NCI-H2107 treated with DMSO at 0.1 percent for 48 hours (cell line): ENCODE measurements around the gene DYNLT1.

Experiments
- DNase-seq: peaks from one replicate; lab custom pipeline; 2025; ENCODE audit not compliant: unreplicated experiment; lab: John Stamatoyannopoulos, UW

Gene DYNLT1

DNA sequence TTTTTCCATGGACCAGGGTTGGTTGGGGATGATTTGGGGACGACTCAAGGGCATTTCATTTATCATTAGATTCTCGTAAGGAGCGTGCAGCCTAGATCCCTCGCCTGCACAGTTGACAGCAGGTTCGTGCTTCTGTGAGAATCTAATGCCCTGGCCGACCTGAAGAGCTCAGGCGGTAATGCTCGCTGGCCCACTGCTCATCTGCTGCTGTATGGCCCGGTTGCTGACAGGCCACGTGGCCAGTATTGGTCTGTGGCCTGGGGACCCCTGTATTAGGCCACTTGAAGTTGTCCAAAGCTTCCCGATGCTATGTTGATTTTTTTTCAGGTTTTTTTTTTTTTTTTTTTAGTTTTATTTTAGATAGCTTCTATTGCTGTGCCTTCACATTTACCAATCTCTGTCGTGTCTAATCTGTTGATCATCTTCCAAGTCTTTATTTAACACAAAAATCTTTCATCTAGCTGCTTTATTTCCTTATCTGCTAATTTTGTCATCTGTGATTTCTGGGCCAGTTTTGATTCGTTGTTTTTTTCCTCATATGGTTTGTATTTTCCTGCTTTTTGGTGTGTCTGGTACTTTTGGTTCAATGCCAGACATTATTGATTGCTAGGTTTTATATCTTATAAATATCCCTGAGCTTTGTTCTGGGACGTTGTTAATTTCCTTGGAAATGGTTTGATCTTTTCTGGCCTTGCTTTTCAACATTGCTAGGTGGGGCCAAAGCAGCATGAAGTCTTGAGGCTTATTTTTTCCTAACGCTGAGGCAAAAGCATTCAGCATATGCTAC lies 41.1 kb downstream of the DYNLT1 start:
- DNase-seq = no peak

DNA sequence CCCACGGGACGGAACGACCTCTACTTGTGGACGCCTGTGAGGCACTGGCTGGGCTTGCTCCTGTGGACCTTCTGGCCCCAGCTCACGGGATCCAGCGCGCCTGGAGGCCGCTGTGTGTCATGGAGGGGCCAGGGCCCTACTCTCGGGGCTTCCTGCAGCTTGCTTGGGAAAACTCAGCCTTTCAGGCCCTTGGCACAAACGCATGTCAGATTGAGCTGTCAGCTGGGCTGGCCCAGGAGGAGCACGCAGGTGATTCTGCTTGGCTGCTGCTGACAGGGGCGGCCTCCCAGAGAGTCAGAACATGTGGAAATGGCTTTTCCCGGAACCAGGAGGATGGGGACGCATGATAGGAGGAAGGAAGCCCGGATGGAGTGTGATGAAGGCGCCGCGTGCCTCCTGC lies 44.9 kb downstream of the DYNLT1 start:
- no peak for DNase-seq

DNA sequence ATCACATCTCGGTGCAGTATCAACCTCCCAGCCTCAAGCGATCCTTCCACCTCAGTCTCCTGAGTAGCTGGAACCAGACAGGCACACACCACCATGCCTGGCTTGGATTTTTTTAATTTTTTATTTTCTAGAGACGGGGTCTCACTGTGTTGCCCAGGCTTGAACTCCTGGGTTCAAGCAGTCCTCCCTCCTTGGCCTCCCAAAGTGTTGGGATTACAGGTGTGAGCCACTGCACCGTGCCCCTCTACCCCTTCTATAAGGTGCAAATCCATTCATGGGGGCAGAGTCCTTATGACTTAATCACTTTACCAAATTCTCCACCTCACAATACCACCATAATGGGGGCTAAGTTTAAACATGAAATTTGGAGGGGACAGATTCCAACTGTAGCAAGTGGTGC lies 47.0 kb downstream of the DYNLT1 start:
- DNase-seq = no peak

DNA sequence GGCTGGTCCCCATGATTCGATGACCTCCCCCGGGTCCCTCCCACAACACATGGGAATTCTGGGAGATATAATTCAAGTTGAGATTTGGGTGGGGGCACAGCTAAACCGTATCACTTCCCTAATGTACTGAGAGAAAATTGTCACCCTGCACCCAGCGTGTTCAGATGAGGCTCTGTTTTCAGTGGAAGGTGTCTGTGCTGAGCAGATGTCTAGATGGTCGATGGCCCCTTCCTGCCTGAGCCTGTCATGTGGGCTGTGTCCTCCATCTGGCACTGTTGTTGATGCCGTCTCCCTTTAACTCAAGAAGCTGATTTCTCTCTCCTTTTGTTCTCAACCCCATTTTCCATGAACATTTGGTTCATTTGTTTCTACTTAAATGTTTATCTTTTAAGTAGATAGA lies 47.7 kb downstream of the DYNLT1 start:
- peak; percentile 22 for DNase-seq

DNA sequence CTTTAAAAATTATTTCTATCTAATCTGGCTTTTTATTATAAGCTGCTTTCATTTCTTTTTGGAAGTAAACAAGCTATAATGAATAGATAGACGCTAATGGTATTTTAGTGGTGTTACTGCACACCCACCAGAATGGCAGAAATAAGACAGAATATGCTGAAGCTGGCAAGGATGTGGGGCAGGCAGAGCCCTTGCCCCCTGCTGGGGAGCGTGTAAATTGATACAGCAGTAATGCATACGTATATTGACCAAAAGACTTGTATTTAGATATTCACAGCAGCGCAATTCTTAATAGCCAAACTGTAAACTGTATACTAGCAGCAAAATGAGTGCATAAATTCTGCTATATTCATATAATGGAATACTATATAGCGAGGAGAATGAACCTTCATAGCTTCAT lies 49.3 kb downstream of the DYNLT1 start:
- DNase-seq = no peak

DNA sequence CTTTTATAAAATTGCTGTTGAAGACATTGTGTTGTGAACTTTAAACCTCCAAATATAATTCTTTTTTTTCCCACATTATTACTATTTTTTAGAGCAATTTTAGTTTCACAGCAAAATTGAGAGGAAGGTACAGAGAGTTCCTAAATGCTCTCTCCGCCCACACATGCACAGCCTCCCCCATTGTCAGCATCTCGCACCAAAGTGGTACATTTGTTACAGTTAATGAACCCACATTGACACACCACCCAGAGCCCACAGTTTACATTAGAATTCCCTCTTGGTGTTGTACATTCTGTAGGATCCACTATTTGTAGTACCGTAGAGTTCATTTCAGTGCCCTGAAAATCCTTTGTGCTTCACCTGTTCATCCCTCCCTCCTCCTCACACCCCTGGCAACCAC lies 50.9 kb downstream of the DYNLT1 start:
- DNase-seq = no peak

DNA sequence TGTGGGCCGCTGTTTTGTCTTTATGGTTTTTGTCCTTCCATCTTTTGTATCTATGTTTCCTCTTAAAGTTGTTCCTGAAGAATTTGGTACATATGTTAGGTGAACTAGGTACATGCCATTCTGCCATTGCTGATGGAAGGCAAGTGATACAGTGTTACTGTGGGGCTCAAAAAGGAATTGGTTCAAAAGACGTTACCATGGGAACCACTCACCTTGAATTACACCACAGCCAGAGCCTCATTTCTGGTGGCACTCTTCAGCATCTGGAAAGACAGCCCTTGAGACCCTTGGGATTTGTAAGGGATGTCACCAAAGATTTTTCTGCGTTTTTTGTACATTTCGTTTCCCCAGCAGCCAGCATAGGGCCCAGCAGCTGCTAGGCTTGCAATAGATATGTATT lies 52.7 kb downstream of the DYNLT1 start:
- DNase-seq = no peak

DNA sequence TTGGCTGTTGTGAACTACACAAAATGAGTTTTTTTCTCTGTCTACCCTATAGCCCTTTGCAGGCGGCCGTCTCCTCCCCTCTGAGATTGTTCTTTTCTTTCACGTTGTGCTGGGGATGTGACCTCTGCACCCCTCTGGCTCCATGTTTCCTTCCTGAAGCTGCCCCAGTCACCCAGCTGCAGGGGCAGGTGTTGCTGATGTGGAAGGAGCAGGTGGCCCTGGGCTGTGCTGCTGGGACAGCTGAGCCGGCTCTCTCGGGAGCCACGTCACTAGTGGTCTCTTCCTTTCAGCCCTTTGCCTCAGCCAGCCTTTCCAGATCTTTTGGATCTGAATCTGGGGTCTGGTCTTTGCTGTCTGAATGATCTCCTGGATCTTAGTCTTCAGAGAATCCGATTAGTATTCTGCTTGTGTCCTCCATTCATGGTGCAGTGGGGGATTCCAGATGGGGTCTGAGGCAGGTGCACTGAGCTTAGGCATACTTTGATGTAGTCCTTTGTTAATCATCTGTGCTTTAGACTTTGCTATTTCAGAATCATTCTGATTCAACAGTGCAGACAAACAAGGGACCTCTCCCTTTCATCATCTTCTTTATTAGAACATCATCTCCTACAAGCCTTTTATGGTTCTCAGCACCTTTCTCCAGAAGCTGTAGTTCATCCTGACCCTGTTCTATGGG lies 53.3 kb downstream of the DYNLT1 start:
- no peak for DNase-seq

DNA sequence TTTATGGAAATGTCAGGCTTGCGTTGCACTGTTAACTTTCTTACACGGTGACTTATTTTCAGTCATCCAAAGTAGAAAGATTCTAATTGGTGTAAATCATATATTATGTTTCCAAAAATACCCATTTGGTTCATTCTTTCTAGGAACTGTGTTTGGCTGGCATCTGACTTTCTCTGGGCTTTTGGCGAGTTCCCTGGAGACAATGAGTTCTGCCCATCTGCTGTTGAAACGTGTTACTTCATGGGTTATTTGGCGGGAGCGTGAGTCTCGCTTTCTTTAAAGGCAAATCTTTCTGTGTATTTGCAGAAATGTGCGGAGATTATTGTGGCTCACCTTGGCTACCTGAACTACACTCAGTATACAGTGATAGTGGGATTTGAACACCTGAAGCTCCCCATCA lies 55.2 kb downstream of the DYNLT1 start:
- no peak for DNase-seq

DNA sequence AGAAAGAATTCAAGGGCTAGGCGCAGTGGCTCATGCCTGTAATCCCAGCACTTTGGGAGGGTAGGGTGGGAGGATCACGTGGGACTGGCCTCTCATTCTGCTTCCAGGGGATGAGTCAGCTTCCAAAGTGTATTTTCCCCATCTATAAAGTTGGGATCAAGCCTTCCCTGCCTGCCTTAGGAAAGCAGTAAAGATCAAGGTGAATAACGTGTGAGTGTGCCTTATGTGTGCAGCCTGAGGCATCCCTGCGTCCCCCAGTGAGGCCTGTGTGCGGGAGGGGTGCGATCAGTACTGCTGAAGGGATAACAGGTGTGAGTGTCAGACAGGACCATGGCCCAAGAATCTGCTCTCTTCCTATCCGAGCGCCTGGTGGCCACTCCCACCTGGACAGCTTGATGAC lies 57.9 kb downstream of the DYNLT1 start:
- no peak for DNase-seq
